Tibial nerve (tissue), 4 donors: ENCODE data around the gene GRIN2B.

Source experiments
- CTCF ChIP-seq, 5 experiments: fragments of 200-600 bp in 3 of 5; fragments of 450-650 bp in 2 of 5; sonication (generic) in 3 of 5; IDR thresholded peaks; one replicate each; pipeline ENCODE4 v1.5.1; 2016 to 2019; ENCODE audit warnings: antibody characterized with exemption in 5 of 5, mild to moderate bottlenecking in 3 of 5, moderate library complexity in 2 of 5
- EP300 ChIP-seq, 2 donors: sonication (generic); formaldehyde crosslinking; IDR thresholded peaks; one replicate each; pipeline ENCODE4 v1.6.1; 2017; ENCODE audit warnings: antibody characterized with exemption in 2 of 2, mild to moderate bottlenecking in 1 of 2
- POLR2A ChIP-seq, 2 donors: fragments of 450-650 bp; IDR thresholded peaks; one replicate each; pipeline ENCODE4 v1.6.1; 2017; ENCODE audit warnings: antibody characterized with exemption in 2 of 2, mild to moderate bottlenecking in 2 of 2, moderate library complexity in 2 of 2

- TF ChIP-seq CTCF (IDR thresholded peaks at IDR 0.05) (no peak), POLR2A (IDR thresholded peaks at IDR 0.05) (no peak), EP300 (IDR thresholded peaks at IDR 0.05) (no peak)
Measured at GRCh38 chr12:13940335-13940865, 41.0 kb downstream of the GRIN2B start.
